Psoas muscle (tissue), 8 donors: ENCODE data around the gene ATP5MK. TPM values are rescaled to one million over a fixed set of nuclear protein-coding genes. Genes with fewer than 3 reads are reported as not detected.
"Not testable (repeated sequence)": the region's sequence is repeated elsewhere in the genome, so short reads cannot be mapped to it uniquely, and the experiment has no call there.

Experiments used
- ATAC-seq, 4 donors: fragments of 200-7000 bp; cut with Tn5 transposase; one replicate each; pipeline ENCODE4 v1.9.1; 2020; ENCODE audit warnings: moderate library complexity in 3 of 4, mild to moderate bottlenecking in 2 of 4
- DNase-seq, 2 donors: peaks; one replicate each; pipeline ENCODE4 v3.0.0-alpha.2; 2020
- H3K27ac ChIP-seq: fragments of 200-600 bp; one replicate; pipeline ENCODE4 v1.8.0; 2022
- H3K27me3 ChIP-seq, 3 donors: fragments of 200-600 bp in 1 of 3; one replicate each; pipeline versions ENCODE4 v1.6.1 to v1.8.0; 2013 to 2022; ENCODE audit warnings: low read length in 2 of 3, mild to moderate bottlenecking in 2 of 3, moderate library complexity in 1 of 3; ENCODE audit not compliant: insufficient read depth in 3 of 3
- H3K36me3 ChIP-seq, 2 donors: fragments of 200-600 bp in 1 of 2; one replicate each; pipeline versions ENCODE4 v1.6.1 to v1.8.0; 2013 to 2022; ENCODE audit warnings: low read depth in 1 of 2, mild to moderate bottlenecking in 1 of 2, moderate library complexity in 1 of 2; ENCODE audit not compliant: insufficient read depth in 1 of 2
- H3K4me1 ChIP-seq: fragments of 200-600 bp; one replicate; pipeline ENCODE4 v1.8.0; 2022
- H3K4me3 ChIP-seq: fragments of 200-600 bp; one replicate; pipeline ENCODE4 v1.8.0; 2022; ENCODE audit warnings: mild to moderate bottlenecking
- H3K9me3 ChIP-seq: fragments of 200-600 bp; one replicate; pipeline ENCODE4 v1.8.0; 2022
- WGBS, 3 donors: extraction: QIAGEN DNeasy Blood & Tissue Kit; methylation state at CpG; one replicate each; pipeline versions ENCODE4 v1.1.6 to v1.1.7; 2013; 5-methylcytosine and 5-hydroxymethylcytosine counted together
- intact Hi-C, 2 donors: fragments of 100-400 bp; cut with DNase I; formaldehyde crosslinking; loops; one replicate each; pipeline versions ENCODE4 v1.11.0 to v1.14.2; 2022
- polyA plus RNA-seq, 3 donors: library from polyadenylated mRNA; stranded (reverse); fragments of 200-250 nt; gene quantifications; one replicate each; pipeline ENCODE4 v1.2.3, GENCODE V29; 2013
- total RNA-seq, 4 donors: library from RNA; stranded (reverse); fragmentation: NEBNext Ultra II Directional in 2 of 4; extraction: Animal tissue kit (Norgen Biotek cat#: 25700) in 2 of 4; gene quantifications; one replicate each; pipeline versions ENCODE4 v1.2.1 to v1.2.4, GENCODE V29; 2021 to 2023
- TF ChIP-seq, protein P1 (sequence below): fragments of 200-600 bp; IDR thresholded peaks from one replicate; pipeline ENCODE4 v1.8.0; 2022; ENCODE audit warnings: antibody characterized with exemption
- donor health status: healthy with polysubstance abuse.
- donor health status: DM: no; HTN: no; CAD: no; lungs with moderate emphysema.
- donor health status: Bipolar disorder and iron deficiency.
- donor health status: healthy.
- donor health status: DM: yes; HTN: yes; CAD: no.
- donor health status: DM: no; HTN: no; CAD: no.
- donor health status: DM: no; HTN: no; CAD: no.
- donor health status: DM: yes; HTN: yes; CAD: no.

The ATP5MK gene
- total and polyA plus RNA-seq, 7 donors, result 573 to 1,454 (median 670) TPM

- intact Hi-C loops, result no loop called here
- no peak for ATAC-seq
- no peak for DNase-seq
- Histone ChIP-seq H3K27ac (no peak overlapping the region), H3K4me1 (no peaks in the 10 kb centered on the region), H3K4me3 (no peak overlapping the region), H3K27me3 (no peaks in the 10 kb centered on the region), H3K9me3 (no peaks in the 10 kb centered on the region), H3K36me3 (no peaks in the 10 kb centered on the region)
- WGBS, 3 donors, result 67 to 71% (median 68%) methylated on average over 5 of the region's 5 CpGs
- TF ChIP-seq, protein P1, sequence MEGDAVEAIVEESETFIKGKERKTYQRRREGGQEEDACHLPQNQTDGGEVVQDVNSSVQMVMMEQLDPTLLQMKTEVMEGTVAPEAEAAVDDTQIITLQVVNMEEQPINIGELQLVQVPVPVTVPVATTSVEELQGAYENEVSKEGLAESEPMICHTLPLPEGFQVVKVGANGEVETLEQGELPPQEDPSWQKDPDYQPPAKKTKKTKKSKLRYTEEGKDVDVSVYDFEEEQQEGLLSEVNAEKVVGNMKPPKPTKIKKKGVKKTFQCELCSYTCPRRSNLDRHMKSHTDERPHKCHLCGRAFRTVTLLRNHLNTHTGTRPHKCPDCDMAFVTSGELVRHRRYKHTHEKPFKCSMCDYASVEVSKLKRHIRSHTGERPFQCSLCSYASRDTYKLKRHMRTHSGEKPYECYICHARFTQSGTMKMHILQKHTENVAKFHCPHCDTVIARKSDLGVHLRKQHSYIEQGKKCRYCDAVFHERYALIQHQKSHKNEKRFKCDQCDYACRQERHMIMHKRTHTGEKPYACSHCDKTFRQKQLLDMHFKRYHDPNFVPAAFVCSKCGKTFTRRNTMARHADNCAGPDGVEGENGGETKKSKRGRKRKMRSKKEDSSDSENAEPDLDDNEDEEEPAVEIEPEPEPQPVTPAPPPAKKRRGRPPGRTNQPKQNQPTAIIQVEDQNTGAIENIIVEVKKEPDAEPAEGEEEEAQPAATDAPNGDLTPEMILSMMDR, result no peak
Measured at GRCh38 chr10:103355906-103356599, 40.2 kb downstream of the ATP5MK start.

DNA sequence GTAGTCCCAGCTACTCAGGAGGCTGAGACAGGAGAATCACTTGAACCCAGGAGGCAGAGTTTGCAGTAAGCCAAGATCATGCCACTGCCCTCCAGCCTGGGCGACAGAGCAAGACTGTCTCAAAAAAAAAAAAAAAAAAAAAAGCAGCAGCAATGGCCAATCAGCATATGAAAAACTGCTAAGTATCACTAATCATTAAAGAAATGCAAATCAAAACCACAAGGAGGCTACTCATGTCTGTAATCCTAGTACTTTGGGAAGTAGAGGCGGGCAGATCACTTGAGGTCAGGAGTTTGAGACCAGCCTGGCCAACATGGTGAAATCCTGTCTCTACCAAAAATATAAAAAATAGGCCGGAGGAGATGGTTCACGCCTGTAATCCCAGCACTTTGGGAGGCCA is 41.7 kb downstream of the ATP5MK start:
- WGBS, 3 donors, result 89 to 94% (median 91%) methylated on average over 4 of the region's 4 CpGs
- ATAC-seq, H3K9me3 ChIP-seq, DNase-seq, H3K4me1 ChIP-seq, H3K27ac ChIP-seq, H3K4me3 ChIP-seq, H3K36me3 ChIP-seq, intact Hi-C loops, H3K27me3 ChIP-seq: not testable (repeated sequence)

DNA sequence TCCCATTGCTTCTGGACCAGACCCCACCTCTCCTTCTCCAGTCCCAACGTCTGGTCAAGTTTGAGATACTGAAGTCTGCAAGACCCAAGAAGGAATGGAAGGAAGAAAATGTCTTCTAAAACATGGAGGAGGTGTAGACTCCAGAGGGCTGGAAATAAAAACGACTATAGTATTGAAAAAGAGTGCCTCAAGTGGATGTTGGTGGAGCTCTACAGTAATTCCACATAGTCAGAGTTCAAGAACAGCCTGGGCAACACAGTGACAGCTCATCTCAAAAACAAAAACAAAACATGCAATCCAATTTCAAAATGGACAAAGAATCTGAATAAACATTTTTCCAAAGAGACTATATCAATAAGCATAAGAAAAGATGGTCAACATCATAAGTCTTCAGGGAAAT is 43.0 kb downstream of the ATP5MK start:
- Histone ChIP-seq H3K4me1 (no peaks in the 10 kb centered on the region), H3K27me3 (no peaks in the 10 kb centered on the region), H3K4me3 (no peak overlapping the region), H3K36me3 (peaks cover 2 to 7% of the 10 kb centered on the region in 2 donors), H3K9me3 (no peaks in the 10 kb centered on the region), H3K27ac (no peak overlapping the region)
- WGBS, 3 donors, result 42 to 52% (median 44%) methylated on average over 2 of the region's 2 CpGs
- intact Hi-C loops, result no loop called here
- ATAC-seq, result no peak
- no peak for DNase-seq
- TF ChIP-seq, protein P1, result no peak

- H3K27ac ChIP-seq, result peak within 1 kb of the TSS; percentile 74
- WGBS, 3 donors, result 0 to 1% (median 1%) methylated on average over 59 to 82 of the region's 82 CpGs
- no peaks in the 10 kb centered on the region for H3K27me3 ChIP-seq
- DNase-seq (peak; percentile 85 to 90), ATAC-seq (peak; percentile 95 to 100 (median 96))
- TF ChIP-seq, protein P1, result no peak
- no peaks in the 10 kb centered on the region for H3K4me1 ChIP-seq
- peak within 1 kb of the TSS; percentile 90 for H3K4me3 ChIP-seq
- intact Hi-C loops, result no loop called here
- no peaks in the 10 kb centered on the region for H3K9me3 ChIP-seq
- H3K36me3 ChIP-seq, result peaks cover 3 to 33% of the 10 kb centered on the region in 2 donors
Measured at GRCh38 chr10:103350517-103351260, 45.6 kb downstream of the ATP5MK start, which contains the start of gene PCGF6. PCGF6 (minus strand) TSS chr10:103351140; CDS start chr10:103351066, 74 bp downstream.

- TF ChIP-seq, protein P1, result no peak
- Histone ChIP-seq H3K4me1 (no peaks in the 10 kb centered on the region), H3K27me3 (no peaks in the 10 kb centered on the region), H3K36me3 (peaks cover 3 to 38% of the 10 kb centered on the region in 2 donors), H3K9me3 (no peaks in the 10 kb centered on the region), H3K4me3 (peak overlapping the region; percentile 90), H3K27ac (peak overlapping the region; percentile 74)
- intact Hi-C loops, result no loop called here
- DNase-seq (no peak), ATAC-seq (no peak)
- 42 to 53% (median 51%) methylated on average over 16 of the region's 16 CpGs for WGBS, 3 donors
Measured at GRCh38 chr10:103350175-103350516, 46.1 kb downstream of the ATP5MK start.
